ENCODE data around the gene TEKT1.

TEKT1 gene

GRCh38 chr17:6799738-6800137 is 31.8 kb downstream of the TEKT1 start:
- H3K4me2 ChIP-seq (ENCODE audit: low read depth, low read length): no peak overlapping the region
- no peaks in the 10 kb centered on the region for H3K4me1 ChIP-seq (ENCODE audit: low read length)
- no peaks in the 10 kb centered on the region for H3K27me3 ChIP-seq (replicated peaks; ENCODE audit: insufficient read depth, low read length)
- no peaks in the 10 kb centered on the region for H3K79me2 ChIP-seq (ENCODE audit: low read length)
- no peak overlapping the region for H3K9ac ChIP-seq (ENCODE audit: low read length)
- H3K9me3 ChIP-seq (replicated peaks; ENCODE audit: insufficient read depth, low read length): no peaks in the 10 kb centered on the region
- H3F3A ChIP-seq (ENCODE audit: insufficient read depth, low read length): no peaks in the 10 kb centered on the region
- no peaks in the 10 kb centered on the region for H3K9me2 ChIP-seq (replicated peaks; ENCODE audit: insufficient read depth, low read length)
- TF ChIP-seq EZH2phosphoT487 (IDR thresholded peaks at IDR 0.05; ENCODE audit: low read length) (no peak), CTCF (IDR thresholded peaks at IDR 0.05; ENCODE audit: low read length) (no peak), EZH2 (optimal IDR thresholded peaks at IDR 0.05; ENCODE audit: low read depth, low read length) (no peak)
- H4K20me1 ChIP-seq (ENCODE audit: insufficient read depth, low read length): no peaks in the 10 kb centered on the region
- no peak overlapping the region for H3K27ac ChIP-seq (ENCODE audit: low read length)
- H2AFZ ChIP-seq (ENCODE audit: low read length): no peak overlapping the region
- no peak overlapping the region for H3K4me3 ChIP-seq (ENCODE audit: low read length)
- DNase-seq: no peak
- no peaks in the 10 kb centered on the region for H3K36me3 ChIP-seq (replicated peaks; ENCODE audit: insufficient read depth, low read length)

- H3K4me2 ChIP-seq (ENCODE audit: low read depth, low read length): no peak overlapping the region
- no peaks in the 10 kb centered on the region for H3K4me1 ChIP-seq (ENCODE audit: low read length)
- H3K9ac ChIP-seq (ENCODE audit: low read length): no peak overlapping the region
- TF ChIP-seq EZH2 (optimal IDR thresholded peaks at IDR 0.05; ENCODE audit: low read depth, low read length) (no peak), EZH2phosphoT487 (IDR thresholded peaks at IDR 0.05; ENCODE audit: low read length) (no peak), CTCF (IDR thresholded peaks at IDR 0.05; ENCODE audit: low read length) (no peak)
- no peaks in the 10 kb centered on the region for H3K9me2 ChIP-seq (replicated peaks; ENCODE audit: insufficient read depth, low read length)
- no peak for DNase-seq
- no peaks in the 10 kb centered on the region for H3F3A ChIP-seq (ENCODE audit: insufficient read depth, low read length)
- no peaks in the 10 kb centered on the region for H3K9me3 ChIP-seq (replicated peaks; ENCODE audit: insufficient read depth, low read length)
- no peaks in the 10 kb centered on the region for H3K27me3 ChIP-seq (replicated peaks; ENCODE audit: insufficient read depth, low read length)
- no peaks in the 10 kb centered on the region for H4K20me1 ChIP-seq (ENCODE audit: insufficient read depth, low read length)
- no peak overlapping the region for H3K4me3 ChIP-seq (ENCODE audit: low read length)
- H3K36me3 ChIP-seq (replicated peaks; ENCODE audit: insufficient read depth, low read length): no peaks in the 10 kb centered on the region
- H3K79me2 ChIP-seq (ENCODE audit: low read length): no peaks in the 10 kb centered on the region
- no peak overlapping the region for H2AFZ ChIP-seq (ENCODE audit: low read length)
- H3K27ac ChIP-seq (ENCODE audit: low read length): no peak overlapping the region
These were observed 33.7 kb downstream of the TEKT1 start for GRCh38 chr17:6797718-6798351.

GRCh38 chr17:6796887-6797490 is 34.5 kb downstream of the TEKT1 start:
- Histone ChIP-seq H3K4me2 (ENCODE audit: low read depth, low read length) (no peak overlapping the region), H3K27ac (ENCODE audit: low read length) (no peak overlapping the region), H4K20me1 (ENCODE audit: insufficient read depth, low read length) (no peaks in the 10 kb centered on the region), H2AFZ (ENCODE audit: low read length) (no peak overlapping the region), H3K9me3 (replicated peaks; ENCODE audit: insufficient read depth, low read length) (no peaks in the 10 kb centered on the region), H3K27me3 (replicated peaks; ENCODE audit: insufficient read depth, low read length) (no peaks in the 10 kb centered on the region), H3K79me2 (ENCODE audit: low read length) (no peaks in the 10 kb centered on the region), H3K9me2 (replicated peaks; ENCODE audit: insufficient read depth, low read length) (no peaks in the 10 kb centered on the region), H3F3A (ENCODE audit: insufficient read depth, low read length) (no peaks in the 10 kb centered on the region), H3K4me3 (ENCODE audit: low read length) (no peak overlapping the region), H3K36me3 (replicated peaks; ENCODE audit: insufficient read depth, low read length) (no peaks in the 10 kb centered on the region), H3K4me1 (ENCODE audit: low read length) (no peaks in the 10 kb centered on the region), H3K9ac (ENCODE audit: low read length) (no peak overlapping the region)
- DNase-seq: no peak
- no peak for TF ChIP-seq EZH2phosphoT487 (IDR thresholded peaks at IDR 0.05; ENCODE audit: low read length)
- TF ChIP-seq EZH2 (optimal IDR thresholded peaks at IDR 0.05; ENCODE audit: low read depth, low read length): no peak
- TF ChIP-seq CTCF (IDR thresholded peaks at IDR 0.05; ENCODE audit: low read length): no peak
